CD4-positive, CD25-positive, alpha-beta regulatory T cell (primary cell): ENCODE data around the gene ENOSF1. TPM values are rescaled to one million over a fixed set of nuclear protein-coding genes. Genes with fewer than 3 reads are reported as not detected.
"Not testable (repeated sequence)": the region's sequence is repeated elsewhere in the genome, so short reads cannot be mapped to it uniquely, and the experiment has no call there.

Experiments used
- ATAC-seq, 2 donors: fragments of 150-1000 bp; cut with Tn5 transposase; one replicate each; pipeline ENCODE4 v1.10.0; 2021; ENCODE audit warnings: low read depth in 2 of 2, moderate number of reproducible peaks in 2 of 2, moderate library complexity in 1 of 2
- DNase-seq, 3 donors: peaks; one replicate each; pipeline versions ENCODE4 v3.0.0 to v3.0.0-alpha.2; 2012 to 2022; ENCODE audit warnings: mixed read lengths in 1 of 3
- H3K27ac ChIP-seq: one replicate; pipeline ENCODE4 v1.7.0; 2013; ENCODE audit warnings: mild to moderate bottlenecking, low read length; ENCODE audit not compliant: insufficient read depth, poor library complexity, severe bottlenecking
- H3K27me3 ChIP-seq: one replicate; pipeline ENCODE4 v1.7.0; 2013; ENCODE audit warnings: low read length; ENCODE audit not compliant: control insufficient read depth, insufficient read depth
- H3K36me3 ChIP-seq: one replicate; pipeline ENCODE4 v1.7.0; 2013; ENCODE audit warnings: mild to moderate bottlenecking, low read length, moderate library complexity; ENCODE audit not compliant: control insufficient read depth, insufficient read depth
- H3K4me1 ChIP-seq: 2 replicates; pipeline ENCODE4 v1.7.0; 2013; ENCODE audit warnings: mild to moderate bottlenecking, low read length; ENCODE audit not compliant: insufficient read depth, control insufficient read depth, poor library complexity, severe bottlenecking
- H3K4me3 ChIP-seq: one replicate; pipeline ENCODE4 v1.7.0; 2013; ENCODE audit warnings: low read depth, mild to moderate bottlenecking, low read length, moderate library complexity
- H3K9me3 ChIP-seq, 2 experiments: 1 replicate in 1 of 2; 2 replicates in 1 of 2; pipeline ENCODE4 v1.7.0; 2013; ENCODE audit warnings: low read length in 2 of 2, mild to moderate bottlenecking in 1 of 2, moderate library complexity in 1 of 2; ENCODE audit not compliant: control insufficient read depth in 2 of 2
- H3K27ac Mint-ChIP-seq, 3 donors: one replicate each; pipeline ENCODE4 v1.8.0; 2020 to 2022; ENCODE audit warnings: mild to moderate bottlenecking in 3 of 3, mixed read lengths in 3 of 3, moderate library complexity in 2 of 3
- H3K27me3 Mint-ChIP-seq: one replicate; pipeline ENCODE4 v1.8.0; 2022; ENCODE audit warnings: mild to moderate bottlenecking, mixed read lengths
- H3K36me3 Mint-ChIP-seq: one replicate; pipeline ENCODE4 v1.8.0; 2020; ENCODE audit warnings: mixed read lengths
- H3K4me1 Mint-ChIP-seq, 4 donors: one replicate each; pipeline ENCODE4 v1.8.0; 2020 to 2022; ENCODE audit warnings: mixed read lengths in 4 of 4, mild to moderate bottlenecking in 1 of 4
- H3K4me3 Mint-ChIP-seq, 4 donors: one replicate each; pipeline ENCODE4 v1.8.0; 2020 to 2022; ENCODE audit warnings: mild to moderate bottlenecking in 4 of 4, mixed read lengths in 4 of 4, moderate library complexity in 3 of 4
- H3K9me3 Mint-ChIP-seq, 7 donors: one replicate each; pipeline ENCODE4 v1.8.0; 2020 to 2022; ENCODE audit warnings: mixed read lengths in 7 of 7, mild to moderate bottlenecking in 3 of 7, moderate library complexity in 2 of 7
- polyA plus RNA-seq, 4 donors: library from polyadenylated mRNA; unstranded; fragments of 300-500 nt; fragmentation: Illumina TruSeq; gene quantifications; one replicate each; pipeline ENCODE4 v1.2.3, GENCODE V29; 2021
- total RNA-seq: library from RNA; stranded (reverse); gene quantifications from one replicate; pipeline ENCODE4 v1.2.3, GENCODE V29; 2022

Gene ENOSF1
- total and polyA plus RNA-seq, 5 donors from 2014 or later = 6.1 to 58.4 (median 9.8) TPM

- DNase-seq = no peak
- Mint-ChIP-seq H3K27me3 (no peaks in the 10 kb centered on the region), H3K4me1 (peaks cover 9 to 19% (median 14%) of the 10 kb centered on the region in 4 donors), H3K9me3 (no peaks in the 10 kb centered on the region), H3K36me3 (peaks cover 11% of the 10 kb centered on the region), H3K27ac (peak overlapping the region in 1 of 3 donors; percentile 44), H3K4me3 (no peak overlapping the region)
- Histone ChIP-seq H3K4me3 (no peak overlapping the region), H3K36me3 (peaks cover 23% of the 10 kb centered on the region), H3K27ac (no peak overlapping the region), H3K9me3 (no peaks in the 10 kb centered on the region), H3K4me1 (peaks cover 12% of the 10 kb centered on the region), H3K27me3 (no peaks in the 10 kb centered on the region)
- ATAC-seq = no peak
Observed at GRCh38 chr18:685438-685837, 27.0 kb downstream of the ENOSF1 start.

- H3K27ac Mint-ChIP-seq = no peak overlapping the region
- H3K9me3 ChIP-seq = no peaks in the 10 kb centered on the region
- no peaks in the 10 kb centered on the region for H3K27me3 ChIP-seq
- H3K27ac ChIP-seq = no peak overlapping the region
- no peak overlapping the region for H3K4me3 Mint-ChIP-seq
- peaks cover 12% of the 10 kb centered on the region for H3K4me1 ChIP-seq
- no peak overlapping the region for H3K4me3 ChIP-seq
- DNase-seq = no peak
- peaks cover 28% of the 10 kb centered on the region for H3K36me3 ChIP-seq
- H3K4me1 Mint-ChIP-seq = peaks cover 11 to 25% (median 16%) of the 10 kb centered on the region in 4 donors
- H3K27me3 Mint-ChIP-seq = no peaks in the 10 kb centered on the region
- H3K36me3 Mint-ChIP-seq = peaks cover 21% of the 10 kb centered on the region
- no peaks in the 10 kb centered on the region for H3K9me3 Mint-ChIP-seq
- ATAC-seq = no peak
Observed at GRCh38 chr18:683531-683930, 28.9 kb downstream of the ENOSF1 start.

- H3K27me3 Mint-ChIP-seq = no peaks in the 10 kb centered on the region
- peaks cover 24% of the 10 kb centered on the region for H3K36me3 Mint-ChIP-seq
- H3K4me3 Mint-ChIP-seq = no peak overlapping the region
- H3K36me3 ChIP-seq = peaks cover 28% of the 10 kb centered on the region
- H3K9me3 ChIP-seq = no peaks in the 10 kb centered on the region
- H3K27ac Mint-ChIP-seq = no peak overlapping the region
- H3K27ac ChIP-seq = no peak overlapping the region
- H3K27me3 ChIP-seq = no peaks in the 10 kb centered on the region
- no peak for ATAC-seq
- peaks cover 12% of the 10 kb centered on the region for H3K4me1 ChIP-seq
- H3K4me3 ChIP-seq = no peak overlapping the region
- H3K4me1 Mint-ChIP-seq = peaks cover 11 to 25% (median 16%) of the 10 kb centered on the region in 4 donors
- H3K9me3 Mint-ChIP-seq = no peaks in the 10 kb centered on the region
- no peak for DNase-seq
Observed at GRCh38 chr18:682833-683232, 29.6 kb downstream of the ENOSF1 start.

DNA sequence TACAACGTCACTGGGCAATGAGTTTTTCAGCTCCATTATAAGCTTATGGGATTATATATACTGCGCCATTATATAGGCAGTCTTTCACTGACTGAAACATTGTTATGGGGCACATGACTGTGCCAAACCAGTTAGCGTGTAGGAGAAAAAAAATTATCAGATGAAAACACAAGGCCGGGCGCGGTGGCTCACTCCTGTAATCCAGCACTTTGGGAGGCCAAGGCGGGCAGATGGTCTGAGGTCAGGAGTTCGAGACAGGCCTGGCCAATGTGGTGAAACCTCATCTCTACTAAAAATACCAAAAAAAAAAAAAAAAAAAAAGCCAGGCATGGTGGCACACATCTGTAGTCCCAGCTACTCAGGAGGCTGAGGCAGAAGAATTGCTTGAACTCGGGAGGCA lies 30.0 kb downstream of the ENOSF1 start:
- not testable (repeated sequence) for DNase-seq, H3K27ac ChIP-seq, H3K9me3 ChIP-seq, ATAC-seq, H3K27me3 ChIP-seq, H3K4me3 ChIP-seq, H3K27me3 Mint-ChIP-seq, H3K9me3 Mint-ChIP-seq
- H3K36me3 Mint-ChIP-seq = peaks cover 22% of the 10 kb centered on the region
- peak overlapping the region in 1 of 4 donors; percentile 29 for H3K4me3 Mint-ChIP-seq
- Histone ChIP-seq H3K36me3 (peaks cover 28% of the 10 kb centered on the region), H3K4me1 (peaks cover 12% of the 10 kb centered on the region)
- H3K27ac Mint-ChIP-seq = peak overlapping the region; percentile 77 to 92 (median 91)
- H3K4me1 Mint-ChIP-seq = peaks cover 11 to 25% (median 16%) of the 10 kb centered on the region in 4 donors

DNA sequence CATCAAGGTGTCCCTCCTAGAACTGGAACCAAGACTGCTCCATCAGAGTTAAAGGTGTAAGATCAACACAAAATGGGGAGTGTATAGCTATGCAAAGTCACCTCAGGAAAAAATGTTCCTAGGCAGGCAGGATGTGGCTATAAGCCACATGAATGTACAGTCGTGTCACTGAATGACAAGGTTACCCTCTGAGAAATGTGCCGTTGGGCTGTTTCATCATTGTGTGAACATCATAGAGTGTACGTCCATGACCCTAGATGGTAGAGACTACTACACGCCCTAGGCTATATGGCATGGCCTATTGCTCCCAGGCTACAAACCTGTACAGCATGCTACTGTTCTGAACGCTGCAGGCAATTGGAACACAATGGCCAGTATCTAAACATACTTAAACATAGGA lies 30.4 kb downstream of the ENOSF1 start:
- Mint-ChIP-seq H3K27me3 (no peaks in the 10 kb centered on the region), H3K27ac (peak overlapping the region; percentile 63 to 92 (median 91)), H3K36me3 (peaks cover 23% of the 10 kb centered on the region), H3K9me3 (no peaks in the 10 kb centered on the region), H3K4me3 (peak overlapping the region in 3 of 4 donors; percentile 16 to 29 (median 26)), H3K4me1 (peaks cover 11 to 28% (median 16%) of the 10 kb centered on the region in 4 donors)
- Histone ChIP-seq H3K27me3 (no peaks in the 10 kb centered on the region), H3K4me3 (peak overlapping the region; percentile 8), H3K36me3 (peaks cover 31% of the 10 kb centered on the region), H3K27ac (no peak overlapping the region), H3K4me1 (peaks cover 12% of the 10 kb centered on the region), H3K9me3 (no peaks in the 10 kb centered on the region)
- peak; percentile 85 to 90 for ATAC-seq
- DNase-seq = peak in 2 of 3 donors; percentile 62 to 88

- H3K4me3 Mint-ChIP-seq = no peak overlapping the region
- H3K27ac ChIP-seq = no peak overlapping the region
- peaks cover 12% of the 10 kb centered on the region for H3K4me1 ChIP-seq
- DNase-seq (no peak), ATAC-seq (no peak)
- H3K27me3 Mint-ChIP-seq = no peaks in the 10 kb centered on the region
- no peaks in the 10 kb centered on the region for H3K9me3 Mint-ChIP-seq
- peaks cover 11 to 28% (median 16%) of the 10 kb centered on the region in 4 donors for H3K4me1 Mint-ChIP-seq
- no peak overlapping the region for H3K4me3 ChIP-seq
- H3K36me3 ChIP-seq = peaks cover 38% of the 10 kb centered on the region
- peak overlapping the region in 2 of 3 donors; percentile 59 to 78 for H3K27ac Mint-ChIP-seq
- no peaks in the 10 kb centered on the region for H3K9me3 ChIP-seq
- H3K36me3 Mint-ChIP-seq = peaks cover 35% of the 10 kb centered on the region
- H3K27me3 ChIP-seq = no peaks in the 10 kb centered on the region
Observed at GRCh38 chr18:680392-680791, 32.0 kb downstream of the ENOSF1 start.

- no peak for DNase-seq
- no peaks in the 10 kb centered on the region for H3K27me3 Mint-ChIP-seq
- H3K36me3 ChIP-seq = peaks cover 43% of the 10 kb centered on the region
- H3K9me3 ChIP-seq = no peaks in the 10 kb centered on the region
- H3K4me1 Mint-ChIP-seq = peaks cover 11 to 28% (median 16%) of the 10 kb centered on the region in 4 donors
- no peak overlapping the region for H3K27ac ChIP-seq
- peaks cover 12% of the 10 kb centered on the region for H3K4me1 ChIP-seq
- ATAC-seq = no peak
- no peaks in the 10 kb centered on the region for H3K9me3 Mint-ChIP-seq
- no peak overlapping the region for H3K4me3 ChIP-seq
- peak overlapping the region in 2 of 3 donors; percentile 53 to 67 for H3K27ac Mint-ChIP-seq
- no peak overlapping the region for H3K4me3 Mint-ChIP-seq
- H3K36me3 Mint-ChIP-seq = peaks cover 38% of the 10 kb centered on the region
- no peaks in the 10 kb centered on the region for H3K27me3 ChIP-seq
Observed at GRCh38 chr18:679516-679915, 32.9 kb downstream of the ENOSF1 start.

DNA sequence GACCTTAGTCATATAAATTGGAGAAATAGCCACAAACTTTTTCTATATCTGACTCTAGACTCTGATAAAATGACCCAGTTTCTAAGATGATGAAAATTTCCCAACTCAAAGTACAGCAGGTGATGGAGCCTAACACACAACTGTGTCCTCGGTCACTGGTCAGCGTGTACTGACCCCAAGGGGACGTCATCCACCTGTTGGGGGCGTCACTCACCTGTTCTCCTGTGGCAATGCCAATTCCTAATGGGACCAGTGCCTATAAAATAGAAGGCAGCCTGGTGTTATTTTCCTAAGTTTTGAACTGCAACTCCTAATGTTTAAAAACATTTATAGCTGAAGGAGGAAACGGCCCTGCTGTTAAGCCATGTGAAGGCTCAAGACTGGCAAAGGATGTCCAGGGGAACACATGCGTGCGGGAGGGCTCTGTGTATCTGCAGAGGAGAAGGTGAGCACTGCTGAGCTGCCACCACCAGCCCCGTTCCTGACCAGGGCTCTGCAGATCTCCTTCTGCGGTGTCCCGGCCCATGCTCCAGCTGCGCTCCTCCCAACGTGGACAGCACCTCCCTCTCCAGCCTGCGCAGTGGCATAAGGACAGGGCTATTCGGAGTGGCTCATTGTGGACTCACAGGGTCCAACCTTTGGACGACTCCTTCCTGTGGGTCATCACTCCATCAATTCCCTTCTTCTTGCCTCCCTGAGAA lies 33.8 kb downstream of the ENOSF1 start:
- H3K27me3 ChIP-seq = no peaks in the 10 kb centered on the region
- H3K9me3 ChIP-seq = no peaks in the 10 kb centered on the region
- Mint-ChIP-seq H3K4me1 (peaks cover 11 to 28% (median 16%) of the 10 kb centered on the region in 4 donors), H3K4me3 (no peak overlapping the region), H3K36me3 (peaks cover 38% of the 10 kb centered on the region), H3K9me3 (no peaks in the 10 kb centered on the region), H3K27ac (peak overlapping the region in 1 of 3 donors; percentile 67), H3K27me3 (no peaks in the 10 kb centered on the region)
- H3K4me1 ChIP-seq = peaks cover 12% of the 10 kb centered on the region
- H3K27ac ChIP-seq = no peak overlapping the region
- no peak for DNase-seq
- no peak overlapping the region for H3K4me3 ChIP-seq
- no peak for ATAC-seq
- H3K36me3 ChIP-seq = peaks cover 47% of the 10 kb centered on the region
